ENCODE measurements around the gene DDX21.

DNA sequence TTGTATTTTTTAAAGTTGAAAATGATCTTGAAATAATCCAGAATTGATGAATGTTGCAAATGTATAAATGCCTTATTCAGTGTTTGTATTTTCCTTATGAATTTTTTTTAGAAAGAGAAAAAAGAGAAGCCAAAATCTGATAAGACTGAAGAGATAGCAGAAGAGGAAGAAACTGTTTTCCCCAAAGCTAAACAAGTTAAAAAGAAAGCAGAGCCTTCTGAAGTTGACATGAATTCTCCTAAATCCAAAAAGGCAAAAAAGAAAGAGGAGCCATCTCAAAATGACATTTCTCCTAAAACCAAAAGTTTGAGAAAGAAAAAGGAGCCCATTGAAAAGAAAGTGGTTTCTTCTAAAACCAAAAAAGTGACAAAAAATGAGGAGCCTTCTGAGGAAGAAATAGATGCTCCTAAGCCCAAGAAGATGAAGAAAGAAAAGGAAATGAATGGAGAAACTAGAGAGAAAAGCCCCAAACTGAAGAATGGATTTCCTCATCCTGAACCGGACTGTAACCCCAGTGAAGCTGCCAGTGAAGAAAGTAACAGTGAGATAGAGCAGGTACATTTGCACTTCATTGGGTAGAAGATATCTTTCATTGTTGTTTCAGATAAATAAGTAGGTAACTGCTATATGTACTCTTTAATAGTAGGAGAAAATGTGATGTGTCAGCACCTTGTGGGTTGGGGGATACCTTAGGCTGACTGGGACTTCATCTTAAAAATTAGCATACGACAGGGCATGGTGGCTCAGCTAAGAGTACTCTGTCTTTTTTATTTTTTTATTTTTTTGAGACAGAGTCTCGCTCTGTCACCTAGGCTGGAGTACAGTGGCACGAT is 3.9 kb downstream of the DDX21 start:
- TF ChIP-seq, protein P1, sequence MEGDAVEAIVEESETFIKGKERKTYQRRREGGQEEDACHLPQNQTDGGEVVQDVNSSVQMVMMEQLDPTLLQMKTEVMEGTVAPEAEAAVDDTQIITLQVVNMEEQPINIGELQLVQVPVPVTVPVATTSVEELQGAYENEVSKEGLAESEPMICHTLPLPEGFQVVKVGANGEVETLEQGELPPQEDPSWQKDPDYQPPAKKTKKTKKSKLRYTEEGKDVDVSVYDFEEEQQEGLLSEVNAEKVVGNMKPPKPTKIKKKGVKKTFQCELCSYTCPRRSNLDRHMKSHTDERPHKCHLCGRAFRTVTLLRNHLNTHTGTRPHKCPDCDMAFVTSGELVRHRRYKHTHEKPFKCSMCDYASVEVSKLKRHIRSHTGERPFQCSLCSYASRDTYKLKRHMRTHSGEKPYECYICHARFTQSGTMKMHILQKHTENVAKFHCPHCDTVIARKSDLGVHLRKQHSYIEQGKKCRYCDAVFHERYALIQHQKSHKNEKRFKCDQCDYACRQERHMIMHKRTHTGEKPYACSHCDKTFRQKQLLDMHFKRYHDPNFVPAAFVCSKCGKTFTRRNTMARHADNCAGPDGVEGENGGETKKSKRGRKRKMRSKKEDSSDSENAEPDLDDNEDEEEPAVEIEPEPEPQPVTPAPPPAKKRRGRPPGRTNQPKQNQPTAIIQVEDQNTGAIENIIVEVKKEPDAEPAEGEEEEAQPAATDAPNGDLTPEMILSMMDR (conservative IDR thresholded peaks at IDR 0.05 in 1 of 2, IDR thresholded peaks at IDR 0.05 in 1 of 2; ENCODE audit: low read depth in 1 of 2, low read length in 2 of 2): no peak
- TF ChIP-seq EZH2 (IDR thresholded peaks at IDR 0.05; ENCODE audit: low read length, missing control alignments): no peak
